A673 (cell line): ENCODE data around the gene PTPMT1. TPM values are rescaled to one million over a fixed set of nuclear protein-coding genes. Genes with fewer than 3 reads are reported as not detected.

ENCODE experiments used
- BruUV-seq: library from RNA; stranded (reverse); fragments of 400-500 nt; replicated peaks from 2 replicates; lab custom pipeline; 2021; lab: Mats Ljungman, UMichigan
- CTCF ChIA-PET: fragments of 300-600 bp; sonication (Branson Sonifier 250); formaldehyde crosslinking; loops from one replicate; lab custom pipeline; 2022; ENCODE audit warnings: antibody characterized with exemption; lab: Charles Lee
- POLR2A ChIA-PET: fragments of 300-600 bp; sonication (Branson Sonifier 250); formaldehyde crosslinking; loops from one replicate; lab custom pipeline; 2022; ENCODE audit warnings: antibody characterized with exemption; ENCODE audit not compliant: low non-redundant PET; lab: Charles Lee
- DNase-seq: peaks from one replicate; pipeline ENCODE4 v3.0.0-alpha.2; 2015; ENCODE audit warnings: low spot score
- H3K27ac ChIP-seq: fragments of 200-600 bp; sonication (generic); 2 replicates; pipeline ENCODE4 v1.5.1; 2016; ENCODE audit warnings: mixed run types, low read depth, mild to moderate bottlenecking, mixed read lengths, antibody characterized with exemption, low read length; ENCODE audit not compliant: poor library complexity, severe bottlenecking
- H3K27me3 ChIP-seq: fragments of 200-600 bp; sonication (generic); replicated peaks from 2 replicates; pipeline ENCODE4 v1.6.1; 2017; ENCODE audit warnings: mixed run types, low read depth, mild to moderate bottlenecking, mixed read lengths, antibody characterized with exemption, low read length; ENCODE audit not compliant: insufficient read depth, poor library complexity
- H3K36me3 ChIP-seq: fragments of 200-600 bp; sonication (generic); 2 replicates; pipeline ENCODE4 v1.6.1; 2016; ENCODE audit warnings: mixed run types, mild to moderate bottlenecking, mixed read lengths, antibody characterized with exemption, low read length; ENCODE audit not compliant: insufficient read depth, poor library complexity, severe bottlenecking
- H3K4me1 ChIP-seq: fragments of 200-600 bp; sonication (generic); 2 replicates; pipeline ENCODE4 v1.6.1; 2017; ENCODE audit warnings: mixed run types, mild to moderate bottlenecking, mixed read lengths, antibody characterized with exemption, low read length; ENCODE audit not compliant: insufficient read depth, poor library complexity, severe bottlenecking
- H3K4me3 ChIP-seq: fragments of 200-600 bp; sonication (generic); 2 replicates; pipeline ENCODE4 v1.5.1; 2016; ENCODE audit warnings: low read depth, mixed run types, mild to moderate bottlenecking, mixed read lengths, low read length; ENCODE audit not compliant: poor library complexity, severe bottlenecking
- H3K9me3 ChIP-seq: fragments of 200-600 bp; sonication (generic); 2 replicates; pipeline ENCODE4 v1.6.1; 2016; ENCODE audit warnings: mixed run types, low read depth, mild to moderate bottlenecking, mixed read lengths, antibody characterized with exemption, low read length; ENCODE audit not compliant: poor library complexity, severe bottlenecking
- EZH2 ChIP-seq: fragments of 200-600 bp; sonication (generic); IDR thresholded peaks from 2 replicates; pipeline ENCODE4 v1.6.1; 2017; ENCODE audit warnings: borderline replicate concordance, low read depth, mild to moderate bottlenecking, mixed read lengths, antibody characterized with exemption, low read length; ENCODE audit not compliant: poor library complexity, severe bottlenecking
- intact Hi-C: fragments of 100-400 bp; cut with micrococcal nuclease; formaldehyde crosslinking; loops from one replicate; pipeline ENCODE4 v1.10.0; 2022; ENCODE audit not compliant: unreplicated experiment
- total RNA-seq: library from RNA; stranded (reverse); gene quantifications from 2 replicates; pipeline ENCODE4 v1.2.3, GENCODE V29; 2021
- TF ChIP-seq, protein P1 (sequence below): fragments of 300-800, 200-600 bp; sonication (generic); conservative IDR thresholded peaks from 2 replicates; pipeline ENCODE4 v1.5.1; 2017; ENCODE audit warnings: low read depth, mild to moderate bottlenecking, antibody characterized with exemption, low read length, moderate library complexity, mixed read lengths

PTPMT1 gene
- total RNA-seq, 1 experiment from 2014 or later, result 68.1 TPM

DNA sequence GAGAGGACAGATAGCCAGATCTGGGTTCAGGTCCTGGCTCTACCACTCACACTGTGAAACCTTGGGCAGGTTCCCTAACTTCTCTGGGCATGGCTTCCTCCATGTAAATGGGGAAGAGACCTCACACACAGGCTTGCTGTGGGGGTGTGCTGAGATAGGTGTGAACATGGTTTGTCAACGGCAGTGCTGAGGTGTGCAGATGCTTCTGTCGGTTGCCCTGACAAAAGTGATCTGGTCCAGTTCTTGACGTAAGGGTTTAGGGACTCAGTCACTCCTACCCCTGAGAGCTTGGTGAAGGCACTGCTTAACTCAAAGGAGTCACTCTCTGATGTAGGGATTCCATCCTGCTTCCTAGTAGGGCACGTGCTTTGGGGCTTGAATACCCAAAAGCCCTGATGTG, 26.9 kb downstream of the PTPMT1 start:
- intact Hi-C loops, result no loop called here
- no TSS peak for BruUV-seq
- POLR2A ChIA-PET, result no interaction called here
- H3K36me3 ChIP-seq, result no peaks in the 10 kb centered on the region
- no peak overlapping the region for H3K4me3 ChIP-seq
- H3K9me3 ChIP-seq, result no peaks in the 10 kb centered on the region
- no peak for DNase-seq
- H3K27ac ChIP-seq, result no peak overlapping the region
- CTCF ChIA-PET, result interaction anchor here (0.5 to 0.7 kb wide), 2 partner anchors 39 to 66 kb away, joined by 3 to 5 read pairs; no protein-coding TSS in a partner anchor
- TF ChIP-seq, protein P1, sequence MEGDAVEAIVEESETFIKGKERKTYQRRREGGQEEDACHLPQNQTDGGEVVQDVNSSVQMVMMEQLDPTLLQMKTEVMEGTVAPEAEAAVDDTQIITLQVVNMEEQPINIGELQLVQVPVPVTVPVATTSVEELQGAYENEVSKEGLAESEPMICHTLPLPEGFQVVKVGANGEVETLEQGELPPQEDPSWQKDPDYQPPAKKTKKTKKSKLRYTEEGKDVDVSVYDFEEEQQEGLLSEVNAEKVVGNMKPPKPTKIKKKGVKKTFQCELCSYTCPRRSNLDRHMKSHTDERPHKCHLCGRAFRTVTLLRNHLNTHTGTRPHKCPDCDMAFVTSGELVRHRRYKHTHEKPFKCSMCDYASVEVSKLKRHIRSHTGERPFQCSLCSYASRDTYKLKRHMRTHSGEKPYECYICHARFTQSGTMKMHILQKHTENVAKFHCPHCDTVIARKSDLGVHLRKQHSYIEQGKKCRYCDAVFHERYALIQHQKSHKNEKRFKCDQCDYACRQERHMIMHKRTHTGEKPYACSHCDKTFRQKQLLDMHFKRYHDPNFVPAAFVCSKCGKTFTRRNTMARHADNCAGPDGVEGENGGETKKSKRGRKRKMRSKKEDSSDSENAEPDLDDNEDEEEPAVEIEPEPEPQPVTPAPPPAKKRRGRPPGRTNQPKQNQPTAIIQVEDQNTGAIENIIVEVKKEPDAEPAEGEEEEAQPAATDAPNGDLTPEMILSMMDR, result no peak
- no peak for TF ChIP-seq EZH2
- peaks cover 32% of the 10 kb centered on the region for H3K27me3 ChIP-seq
- H3K4me1 ChIP-seq, result no peaks in the 10 kb centered on the region

DNA sequence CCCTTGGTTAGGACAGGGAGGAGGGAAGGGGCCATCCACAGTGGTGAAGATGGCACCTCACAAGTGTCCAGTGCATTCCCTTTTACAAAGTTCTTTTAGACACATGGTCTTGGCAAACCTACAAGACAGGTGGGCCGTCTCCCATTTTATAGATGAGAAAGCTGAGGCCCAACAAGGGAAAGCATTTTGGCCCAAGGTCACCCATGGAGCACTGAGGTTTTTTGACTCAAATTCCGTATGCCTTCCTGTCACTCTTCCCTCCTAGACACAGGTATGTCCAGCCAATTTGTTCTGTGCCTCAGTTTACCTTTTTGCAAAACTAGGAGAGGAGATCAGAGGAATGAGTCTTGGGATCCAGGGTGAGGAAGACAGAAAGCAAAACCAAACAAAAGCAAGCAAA, 27.6 kb downstream of the PTPMT1 start:
- TF ChIP-seq, protein P1, result no peak
- TF ChIP-seq EZH2, result no peak
- ChIA-PET CTCF (no interaction called here), POLR2A (interaction anchor here (0.7 kb wide), 1 partner anchor 168 kb away, joined by 4 read pairs; no protein-coding TSS in a partner anchor)
- no peaks in the 10 kb centered on the region for H3K9me3 ChIP-seq
- DNase-seq, result no peak
- H3K27ac ChIP-seq, result no peak overlapping the region
- intact Hi-C loops, result no loop called here
- H3K4me3 ChIP-seq, result no peak overlapping the region
- H3K36me3 ChIP-seq, result no peaks in the 10 kb centered on the region
- no peaks in the 10 kb centered on the region for H3K4me1 ChIP-seq
- H3K27me3 ChIP-seq, result peaks cover 32% of the 10 kb centered on the region
- no TSS peak for BruUV-seq

DNA sequence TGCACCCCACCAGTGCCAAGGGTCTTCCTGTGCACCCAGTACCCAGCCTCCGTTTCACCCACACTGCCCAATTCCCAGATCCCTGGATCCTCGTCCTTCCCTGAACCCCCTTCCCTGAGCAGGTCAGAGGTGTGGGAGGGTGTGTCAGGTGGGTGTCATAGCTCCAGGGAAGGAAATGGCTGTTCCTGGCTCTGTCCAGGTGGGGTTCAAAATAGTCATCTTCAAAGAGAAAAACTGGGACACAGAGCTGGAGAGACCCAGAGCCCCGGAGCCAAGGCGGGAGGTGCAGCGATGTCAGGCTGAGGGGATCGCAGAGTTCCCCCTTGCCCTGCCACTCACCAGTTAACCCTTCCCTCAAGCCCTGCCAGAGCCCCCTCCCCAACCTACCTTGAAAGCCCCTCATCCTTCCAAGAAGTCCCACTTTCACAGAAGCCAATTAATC, 28.1 kb downstream of the PTPMT1 start:
- intact Hi-C loops, result no loop called here
- no peaks in the 10 kb centered on the region for H3K4me1 ChIP-seq
- no peak overlapping the region for H3K27ac ChIP-seq
- TF ChIP-seq, protein P1, result no peak
- no peak for TF ChIP-seq EZH2
- CTCF ChIA-PET, result no interaction called here
- H3K27me3 ChIP-seq, result peaks cover 32% of the 10 kb centered on the region
- DNase-seq, result no peak
- peak overlapping the region; percentile 51 for H3K4me3 ChIP-seq
- no peaks in the 10 kb centered on the region for H3K9me3 ChIP-seq
- POLR2A ChIA-PET, result interaction anchor here (0.6 to 0.7 kb wide), 2 partner anchors 58 to 169 kb away, joined by 4 to 9 read pairs; no protein-coding TSS in a partner anchor
- H3K36me3 ChIP-seq, result no peaks in the 10 kb centered on the region
- no TSS peak for BruUV-seq
